B cell (primary cell): ENCODE measurements around the gene PLCB4. TPM values are rescaled to one million over a fixed set of nuclear protein-coding genes. Genes with fewer than 3 reads are reported as not detected.

Experiments
- ATAC-seq: fragments of 200-7000 bp; cut with Tn5 transposase; one replicate; pipeline ENCODE4 v1.10.0; 2021; ENCODE audit warnings: low read depth, mild to moderate bottlenecking, moderate number of reproducible peaks, moderate library complexity
- CTCF ChIA-PET: fragments of 350-600 bp; sonication (Branson Sonifier 250); formaldehyde crosslinking; loops from one replicate; lab custom pipeline; 2021; ENCODE audit warnings: antibody characterized with exemption, inconsistent platforms; lab: Charles Lee
- POLR2A ChIA-PET: fragments of 350-600 bp; sonication (Branson Sonifier 250); formaldehyde crosslinking; loops from one replicate; lab custom pipeline; 2021; ENCODE audit warnings: antibody characterized with exemption; lab: Charles Lee
- DNase-seq: peaks from one replicate; pipeline ENCODE4 v3.0.0; 2013
- H2AFZ ChIP-seq: 2 replicates; pipeline ENCODE4 v1.6.1; 2012; ENCODE audit warnings: mild to moderate bottlenecking, low read depth, low read length; ENCODE audit not compliant: insufficient read depth, poor library complexity, severe bottlenecking
- H3K27ac ChIP-seq, 2 donors: 1 replicate in 1 of 2; 2 replicates in 1 of 2; pipeline ENCODE4 v1.5.1; 2012 to 2013; ENCODE audit warnings: low read length in 2 of 2, mild to moderate bottlenecking in 2 of 2, moderate library complexity in 1 of 2
- H3K27me3 ChIP-seq, 4 experiments: fragments of 200-600 bp in 1 of 4; sonication (generic) in 1 of 4; replicated peaks in 1 of 4; 1 replicate in 2 of 4; 2 replicates in 2 of 4; pipeline versions ENCODE4 v1.6.1 to v1.7.0; 2013 to 2016; ENCODE audit warnings: low read length in 3 of 4, mild to moderate bottlenecking in 2 of 4, mixed read lengths in 1 of 4, moderate library complexity in 1 of 4; ENCODE audit not compliant: insufficient read depth in 4 of 4, control insufficient read depth in 3 of 4; ENCODE audit errors: control extremely low read depth in 1 of 4
- H3K36me3 ChIP-seq, 2 experiments: replicated peaks in 1 of 2; 1 replicate in 1 of 2; 2 replicates in 1 of 2; pipeline versions ENCODE4 v1.6.1 to v1.7.1; 2013; ENCODE audit warnings: low read length in 1 of 2; ENCODE audit not compliant: insufficient read depth in 2 of 2, control insufficient read depth in 1 of 2; ENCODE audit errors: control extremely low read depth in 1 of 2, extremely low read depth in 1 of 2
- H3K4me1 ChIP-seq, 2 donors: fragments of 200-600 bp in 1 of 2; sonication (generic) in 1 of 2; 1 replicate in 1 of 2; 2 replicates in 1 of 2; pipeline versions ENCODE4 v1.5.1 to v1.6.1; 2013 to 2017; ENCODE audit warnings: low read length in 2 of 2; ENCODE audit not compliant: control insufficient read depth in 2 of 2, insufficient read depth in 2 of 2
- H3K4me2 ChIP-seq: replicated peaks from 2 replicates; pipeline ENCODE3; 2012; ENCODE audit warnings: mild to moderate bottlenecking, low read depth, low read length; ENCODE audit not compliant: poor library complexity, severe bottlenecking
- H3K4me3 ChIP-seq, 5 experiments: fragments of 200-600 bp in 1 of 5; sonication (generic) in 1 of 5; 1 replicate in 3 of 5; 2 replicates in 2 of 5; pipeline versions ENCODE4 v1.5.1 to v1.7.0; 2011 to 2016; ENCODE audit warnings: low read length in 4 of 5, mild to moderate bottlenecking in 4 of 5, low read depth in 2 of 5, control low read depth in 1 of 5, moderate library complexity in 1 of 5; ENCODE audit not compliant: insufficient read depth in 1 of 5; ENCODE audit errors: control extremely low read depth in 1 of 5, extremely low read depth in 1 of 5
- H3K79me2 ChIP-seq: fragments of 200-600 bp; sonication (generic); one replicate; pipeline ENCODE4 v1.6.0; 2016; ENCODE audit warnings: low read length; ENCODE audit not compliant: control insufficient read depth, insufficient read depth
- H3K9ac ChIP-seq: fragments of 200-600 bp; sonication (generic); 2 replicates; pipeline ENCODE4 v1.6.1; 2017; ENCODE audit warnings: mild to moderate bottlenecking, low read length, moderate library complexity
- H3K9me3 ChIP-seq, 3 donors: one replicate each; pipeline versions ENCODE4 v1.6.1 to v1.7.1; 2013; ENCODE audit warnings: low read length in 2 of 3; ENCODE audit not compliant: control insufficient read depth in 2 of 3, insufficient read depth in 1 of 3; ENCODE audit errors: control extremely low read depth in 1 of 3
- H4K20me1 ChIP-seq: 2 replicates; pipeline ENCODE4 v1.6.0; 2012; ENCODE audit warnings: mild to moderate bottlenecking, low read length; ENCODE audit not compliant: insufficient read depth, control insufficient read depth, poor library complexity, severe bottlenecking
- H3K27ac Mint-ChIP-seq: one replicate; pipeline ENCODE4 v1.8.0; 2021; ENCODE audit warnings: mixed read lengths
- H3K27me3 Mint-ChIP-seq: one replicate; pipeline ENCODE4 v1.8.0; 2021; ENCODE audit warnings: mixed read lengths
- H3K4me1 Mint-ChIP-seq: one replicate; pipeline ENCODE4 v1.8.0; 2021; ENCODE audit warnings: mixed read lengths
- H3K4me3 Mint-ChIP-seq: one replicate; pipeline ENCODE4 v1.8.0; 2021; ENCODE audit warnings: mixed read lengths
- H3K9me3 Mint-ChIP-seq: one replicate; pipeline ENCODE4 v1.8.0; 2022; ENCODE audit warnings: mixed read lengths; ENCODE audit not compliant: insufficient read depth
- CTCF ChIP-seq: fragments of 200-600 bp; IDR thresholded peaks from one replicate; pipeline ENCODE4 v1.8.0; 2022; ENCODE audit warnings: antibody characterized with exemption, mild to moderate bottlenecking
- EZH2 ChIP-seq: IDR thresholded peaks from 2 replicates; pipeline ENCODE4 v1.6.1; 2012; ENCODE audit warnings: borderline replicate concordance, low read depth, mild to moderate bottlenecking, moderate library complexity, low read length; ENCODE audit not compliant: insufficient read depth, poor library complexity, severe bottlenecking
- WGBS: methylation state at CpG from one replicate; pipeline ENCODE4 v1.1.5; 2013; ENCODE audit warnings: missing lambda C conversion rate; ENCODE audit not compliant: insufficient coverage; 5-methylcytosine and 5-hydroxymethylcytosine counted together
- intact Hi-C: fragments of 100-400 bp; cut with micrococcal nuclease; formaldehyde crosslinking; loops from one replicate; pipeline ENCODE4 v1.10.0; 2022
- polyA plus RNA-seq: library from polyadenylated mRNA; depleted of rRNA; stranded (reverse); fragments of >200 nt; gene quantifications from 2 replicates; pipeline ENCODE4 v1.2.3, GENCODE V29; 2012
- total RNA-seq, 2 donors: library from RNA; stranded (reverse); fragments of 120-200 nt in 1 of 2; gene quantifications; 1 replicate in 1 of 2; 2 replicates in 1 of 2; pipeline versions ENCODE4 v1.2.3 to v1.2.4, GENCODE V29; 2013 to 2022

The PLCB4 gene
- total and polyA plus RNA-seq, 2 donors (not counting 1 experiment from before 2014, with no cell fraction given), result not detected

GRCh38 chr20:9235518-9235917 is 166.6 kb downstream of the PLCB4 start:
- 94% methylated on average over 4 of the region's 4 CpGs for WGBS
- Histone ChIP-seq H2AFZ (no peak overlapping the region), H3K4me1 (no peaks in the 10 kb centered on the region), H3K4me2 (no peak overlapping the region), H3K9me3 (no peaks in the 10 kb centered on the region), H3K9ac (no peak overlapping the region), H3K27ac (no peak overlapping the region), H3K36me3 (no peaks in the 10 kb centered on the region), H4K20me1 (no peaks in the 10 kb centered on the region), H3K4me3 (no peak overlapping the region), H3K27me3 (no peaks in the 10 kb centered on the region), H3K79me2 (no peaks in the 10 kb centered on the region)
- H3K4me3 Mint-ChIP-seq, result no peak overlapping the region
- intact Hi-C loops, result no loop called here
- POLR2A ChIA-PET, result no interaction called here
- no peaks in the 10 kb centered on the region for H3K9me3 Mint-ChIP-seq
- no peaks in the 10 kb centered on the region for H3K4me1 Mint-ChIP-seq
- H3K27ac Mint-ChIP-seq, result no peak overlapping the region
- CTCF ChIA-PET, result no interaction called here
- ATAC-seq (no peak), DNase-seq (no peak)
- no peaks in the 10 kb centered on the region for H3K27me3 Mint-ChIP-seq
- TF ChIP-seq CTCF, result no peak

DNA sequence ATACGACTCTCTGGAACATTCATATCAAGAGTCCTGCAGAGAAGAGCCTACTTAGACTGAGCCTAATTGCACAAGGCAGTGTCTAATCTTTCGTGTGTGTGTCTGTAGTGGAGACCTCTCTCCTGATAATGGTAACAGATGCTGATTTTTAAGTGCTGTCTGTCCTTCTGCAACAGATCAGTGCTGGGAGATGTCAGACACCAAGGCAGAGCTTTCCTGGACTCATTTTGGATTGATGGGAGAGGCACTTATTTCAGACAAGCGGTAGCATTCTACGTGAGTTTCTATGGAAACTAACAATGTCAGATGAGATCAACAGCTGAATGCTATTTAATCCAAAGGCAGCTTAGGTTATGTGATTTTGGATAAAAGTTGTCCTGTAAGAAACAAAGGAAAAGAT is 167.6 kb downstream of the PLCB4 start:
- H3K4me1 ChIP-seq, result no peaks in the 10 kb centered on the region
- Mint-ChIP-seq H3K9me3 (no peaks in the 10 kb centered on the region), H3K27me3 (no peaks in the 10 kb centered on the region), H3K4me1 (no peaks in the 10 kb centered on the region), H3K27ac (no peak overlapping the region), H3K4me3 (no peak overlapping the region)
- no peaks in the 10 kb centered on the region for H3K27me3 ChIP-seq
- no peak overlapping the region for H2AFZ ChIP-seq
- H3K36me3 ChIP-seq, result no peaks in the 10 kb centered on the region
- H3K9ac ChIP-seq, result no peak overlapping the region
- ChIA-PET POLR2A (no interaction called here), CTCF (no interaction called here)
- no peak for DNase-seq
- H3K9me3 ChIP-seq, result no peaks in the 10 kb centered on the region
- no peaks in the 10 kb centered on the region for H3K79me2 ChIP-seq
- TF ChIP-seq CTCF, result no peak
- no peak for TF ChIP-seq EZH2
- intact Hi-C loops, result no loop called here
- ATAC-seq, result no peak
- no peaks in the 10 kb centered on the region for H4K20me1 ChIP-seq
- no peak overlapping the region for H3K27ac ChIP-seq
- no peak overlapping the region for H3K4me3 ChIP-seq
- H3K4me2 ChIP-seq, result no peak overlapping the region
- WGBS, result 100% methylated on average over 3 of the region's 4 CpGs
